Panc1 (cell line): ENCODE results near the gene ZFAND3.

Source experiments
- CTCF ChIP-seq: fragments of 450-650 bp; IDR thresholded peaks from 2 replicates; pipeline ENCODE4 v1.5.1; 2017; ENCODE audit warnings: mild to moderate bottlenecking
- POLR2AphosphoS5 ChIP-seq: IDR thresholded peaks from 2 replicates; pipeline ENCODE4 v1.6.1; 2012; ENCODE audit warnings: mild to moderate bottlenecking, low read depth, low read length, moderate library complexity
- TF ChIP-seq, protein P1 (sequence below), 2 experiments: IDR thresholded peaks; 2 replicates each; pipeline ENCODE4 v1.6.1; 2011 to 2012; ENCODE audit warnings: low read depth in 2 of 2, control low read depth in 1 of 2, low read length in 1 of 2, mild to moderate bottlenecking in 1 of 2, moderate library complexity in 1 of 2; ENCODE audit not compliant: insufficient read depth in 1 of 2

GRCh38 chr6:38183856-38184584 is 364.5 kb downstream of the ZFAND3 start:
- TF ChIP-seq CTCF (no peak), POLR2AphosphoS5 (no peak)
- TF ChIP-seq, protein P1, sequence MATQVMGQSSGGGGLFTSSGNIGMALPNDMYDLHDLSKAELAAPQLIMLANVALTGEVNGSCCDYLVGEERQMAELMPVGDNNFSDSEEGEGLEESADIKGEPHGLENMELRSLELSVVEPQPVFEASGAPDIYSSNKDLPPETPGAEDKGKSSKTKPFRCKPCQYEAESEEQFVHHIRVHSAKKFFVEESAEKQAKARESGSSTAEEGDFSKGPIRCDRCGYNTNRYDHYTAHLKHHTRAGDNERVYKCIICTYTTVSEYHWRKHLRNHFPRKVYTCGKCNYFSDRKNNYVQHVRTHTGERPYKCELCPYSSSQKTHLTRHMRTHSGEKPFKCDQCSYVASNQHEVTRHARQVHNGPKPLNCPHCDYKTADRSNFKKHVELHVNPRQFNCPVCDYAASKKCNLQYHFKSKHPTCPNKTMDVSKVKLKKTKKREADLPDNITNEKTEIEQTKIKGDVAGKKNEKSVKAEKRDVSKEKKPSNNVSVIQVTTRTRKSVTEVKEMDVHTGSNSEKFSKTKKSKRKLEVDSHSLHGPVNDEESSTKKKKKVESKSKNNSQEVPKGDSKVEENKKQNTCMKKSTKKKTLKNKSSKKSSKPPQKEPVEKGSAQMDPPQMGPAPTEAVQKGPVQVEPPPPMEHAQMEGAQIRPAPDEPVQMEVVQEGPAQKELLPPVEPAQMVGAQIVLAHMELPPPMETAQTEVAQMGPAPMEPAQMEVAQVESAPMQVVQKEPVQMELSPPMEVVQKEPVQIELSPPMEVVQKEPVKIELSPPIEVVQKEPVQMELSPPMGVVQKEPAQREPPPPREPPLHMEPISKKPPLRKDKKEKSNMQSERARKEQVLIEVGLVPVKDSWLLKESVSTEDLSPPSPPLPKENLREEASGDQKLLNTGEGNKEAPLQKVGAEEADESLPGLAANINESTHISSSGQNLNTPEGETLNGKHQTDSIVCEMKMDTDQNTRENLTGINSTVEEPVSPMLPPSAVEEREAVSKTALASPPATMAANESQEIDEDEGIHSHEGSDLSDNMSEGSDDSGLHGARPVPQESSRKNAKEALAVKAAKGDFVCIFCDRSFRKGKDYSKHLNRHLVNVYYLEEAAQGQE (IDR thresholded peaks at IDR 0.05; ENCODE audit: insufficient read depth in 1 of 2, low read depth in 2 of 2, low read length in 1 of 2), result no peak
